ENCODE measurements around the gene CBLB.

- TF ChIP-seq CTCF (IDR thresholded peaks at IDR 0.05 in 4 of 5, conservative IDR thresholded peaks at IDR 0.05 in 1 of 5) (no peak), POLR2A (IDR thresholded peaks at IDR 0.05) (no peak)
Measured at GRCh38 chr3:105842449-105842848, 26.4 kb downstream of the CBLB start.

Data from gastrocnemius medialis (tissue), 4 donors.